ENCODE results near the gene BTBD9. TPM values are rescaled to one million over a fixed set of nuclear protein-coding genes. Genes with fewer than 3 reads are reported as not detected.

Gene BTBD9
- total RNA-seq, 1 experiment from 2014 or later, result 5.1 TPM

DNA sequence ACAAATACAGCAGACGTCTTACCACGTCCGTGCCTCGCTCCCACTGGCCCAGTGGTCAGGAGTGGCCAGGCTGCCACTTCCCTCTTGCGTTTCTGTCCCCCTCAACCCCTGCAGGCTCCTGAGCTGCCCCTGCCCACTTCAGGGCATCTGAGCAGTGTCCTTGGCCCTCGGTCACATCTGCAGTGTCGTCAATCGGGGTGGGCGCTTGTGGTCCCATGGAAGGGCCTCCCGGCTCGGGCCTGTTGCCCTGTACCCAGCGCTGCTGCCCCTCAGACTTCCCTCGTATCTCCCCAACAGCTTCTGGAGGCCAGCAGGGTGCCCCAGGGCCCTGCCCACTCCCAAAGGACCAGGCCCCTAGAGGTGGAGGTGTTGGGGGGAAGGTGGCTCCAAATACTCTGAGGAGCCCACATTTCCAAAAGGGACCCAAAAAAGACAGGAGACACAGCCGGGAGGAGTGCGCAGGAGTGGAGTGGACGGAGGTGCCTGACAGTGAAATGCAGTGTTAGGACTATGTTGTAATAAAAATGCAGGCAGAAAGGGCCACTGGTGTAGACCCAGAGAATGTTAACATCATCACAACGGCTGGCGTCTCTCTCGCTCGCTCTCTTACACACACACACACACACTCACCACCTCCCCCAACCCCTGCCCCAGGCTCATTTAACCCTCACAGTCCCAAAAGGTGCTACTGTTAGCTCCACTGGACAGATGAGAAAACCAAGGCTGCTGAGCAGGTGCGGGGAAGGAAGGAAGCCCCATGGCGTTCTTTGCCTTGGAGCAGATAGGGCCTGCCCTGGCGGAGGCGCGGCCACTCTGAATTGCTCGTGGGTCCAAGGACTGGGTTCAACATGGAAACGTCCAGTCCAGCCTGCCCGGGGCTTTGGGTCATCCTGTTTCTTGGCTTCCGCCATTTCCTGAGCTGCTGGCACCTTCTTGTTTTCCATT is 476.3 kb downstream of the BTBD9 start:
- DNase-seq (ENCODE audit: low spot score), result no peak

DNA sequence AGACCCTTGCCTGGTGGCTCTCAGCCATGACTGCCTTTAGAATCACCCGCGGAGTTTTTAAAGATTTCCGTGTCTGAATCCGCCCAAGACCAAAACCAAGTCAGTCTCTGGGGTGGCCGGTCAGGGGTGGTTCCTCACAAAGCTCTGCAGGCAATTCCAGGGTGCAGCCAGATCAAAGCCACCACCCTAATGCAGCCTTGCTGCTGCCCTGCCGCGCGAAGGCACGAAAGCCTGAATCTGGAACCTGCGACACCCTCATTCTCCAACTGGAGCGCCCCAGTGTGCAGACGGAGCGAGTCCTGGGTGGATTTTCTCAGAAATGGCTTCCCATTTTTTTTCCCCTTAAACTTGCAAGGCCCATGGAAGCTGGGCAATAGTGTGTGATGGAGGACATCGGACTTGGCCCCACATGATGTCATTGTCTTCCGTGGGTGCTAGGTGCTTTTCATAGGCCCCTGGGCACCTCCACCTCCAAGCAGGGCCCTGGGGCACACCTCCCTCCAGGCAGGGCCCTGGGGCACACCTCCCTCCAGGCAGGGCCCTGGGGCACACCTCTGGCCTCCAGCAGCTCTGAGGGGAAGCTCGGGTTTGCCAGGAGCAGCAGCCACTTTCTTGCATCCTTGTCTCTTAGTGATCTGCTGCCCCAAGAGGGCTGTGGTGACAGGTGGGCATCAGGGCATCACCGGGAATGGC is 477.1 kb downstream of the BTBD9 start:
- DNase-seq (ENCODE audit: low spot score), result no peak

DNA sequence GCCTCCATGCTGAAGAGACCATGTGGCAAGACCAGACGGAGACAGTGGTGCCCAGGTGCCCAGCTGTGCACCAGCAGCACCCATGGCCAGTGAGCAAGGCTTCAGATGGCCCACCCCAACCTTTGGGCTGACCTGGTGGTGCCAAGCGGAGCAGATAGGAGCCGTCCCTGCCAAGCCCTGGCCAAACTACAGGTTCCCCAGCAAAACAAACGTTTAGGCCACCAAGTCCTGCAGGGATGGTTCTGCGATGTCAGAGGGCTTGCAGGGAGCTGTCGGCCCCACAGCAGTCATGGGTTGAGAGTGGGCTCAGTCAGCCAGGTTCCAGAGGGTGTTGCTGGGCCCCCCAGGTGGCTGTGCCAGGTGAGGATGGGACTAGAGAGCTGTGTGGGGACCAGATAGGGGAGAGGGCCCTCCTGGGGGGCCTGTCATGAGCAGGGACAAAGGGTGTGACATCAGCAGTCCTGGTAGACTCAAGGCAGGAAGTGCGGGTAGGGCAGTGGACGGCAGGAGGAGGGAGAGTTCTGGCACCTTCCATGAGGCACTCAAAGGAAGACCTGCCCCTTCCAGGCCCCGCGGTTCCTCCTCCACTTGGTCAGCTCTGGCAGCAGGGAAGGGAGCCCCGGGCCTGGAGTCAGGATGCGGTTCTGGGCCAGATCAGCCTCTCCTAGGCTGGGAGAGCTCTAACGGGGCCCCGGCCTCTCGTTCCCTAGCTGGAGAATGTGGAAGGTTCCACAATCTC is 477.8 kb downstream of the BTBD9 start:
- DNase-seq (ENCODE audit: low spot score), result no peak

DNA sequence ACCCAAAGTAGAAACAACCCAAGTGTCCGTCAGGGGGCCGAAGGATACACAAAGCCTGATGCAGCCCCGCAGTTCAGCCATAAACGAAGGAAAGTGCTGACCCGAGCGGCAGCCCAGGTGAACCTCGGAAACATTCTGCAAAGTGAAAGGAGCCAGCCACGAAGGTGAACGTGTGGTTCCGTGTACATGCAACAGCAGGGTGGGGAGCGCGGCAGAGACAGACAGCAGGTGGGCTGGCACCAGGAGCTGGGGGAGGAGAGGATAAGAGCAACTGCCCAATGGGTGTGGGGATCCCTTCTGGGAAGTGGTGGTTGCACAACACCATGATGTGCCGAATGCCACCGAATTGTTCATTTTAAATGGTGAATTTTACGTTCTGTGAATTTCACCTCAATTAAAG is 478.4 kb downstream of the BTBD9 start:
- no peak for DNase-seq (ENCODE audit: low spot score)

DNA sequence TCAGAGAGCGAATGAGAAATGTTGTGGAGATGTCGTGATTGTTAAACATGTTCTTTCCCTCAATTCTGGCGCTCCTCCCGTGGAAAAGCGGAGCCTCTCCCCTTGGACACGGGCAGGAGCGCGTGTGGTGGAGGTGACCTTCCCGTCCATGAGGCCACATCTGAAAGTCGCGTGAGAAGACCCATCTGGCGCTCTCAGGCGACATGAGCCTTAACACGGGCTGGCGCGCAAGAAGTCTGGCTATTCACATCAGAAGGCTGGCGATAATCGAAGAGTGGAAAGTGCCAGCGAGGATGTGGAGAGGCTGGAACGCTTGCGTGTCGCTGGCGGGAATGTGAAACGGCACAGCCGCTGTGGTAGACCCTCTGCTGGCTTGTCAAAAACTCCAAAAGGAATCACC is 478.9 kb downstream of the BTBD9 start:
- no peak for DNase-seq (ENCODE audit: low spot score)

DNA sequence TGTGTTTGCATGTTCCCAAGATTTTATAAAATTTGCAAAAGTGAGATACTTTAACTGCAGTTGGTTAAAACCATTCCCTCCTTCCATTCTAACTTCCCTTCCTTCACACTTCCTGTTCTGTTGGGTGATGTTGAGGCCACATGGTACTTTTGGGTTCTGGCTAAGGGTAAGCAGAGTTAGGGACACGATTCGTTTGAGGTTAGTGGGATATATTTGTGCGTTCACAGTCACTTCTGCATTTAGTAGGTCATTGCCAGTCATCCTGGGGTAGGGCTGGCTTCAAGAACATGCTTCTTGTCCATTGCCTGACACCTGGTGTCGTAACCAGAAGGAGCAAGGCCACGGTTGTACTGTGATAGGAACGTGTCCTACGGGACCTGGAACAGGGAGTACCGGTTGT is 480.1 kb downstream of the BTBD9 start:
- DNase-seq (ENCODE audit: low spot score), result no peak

DNA sequence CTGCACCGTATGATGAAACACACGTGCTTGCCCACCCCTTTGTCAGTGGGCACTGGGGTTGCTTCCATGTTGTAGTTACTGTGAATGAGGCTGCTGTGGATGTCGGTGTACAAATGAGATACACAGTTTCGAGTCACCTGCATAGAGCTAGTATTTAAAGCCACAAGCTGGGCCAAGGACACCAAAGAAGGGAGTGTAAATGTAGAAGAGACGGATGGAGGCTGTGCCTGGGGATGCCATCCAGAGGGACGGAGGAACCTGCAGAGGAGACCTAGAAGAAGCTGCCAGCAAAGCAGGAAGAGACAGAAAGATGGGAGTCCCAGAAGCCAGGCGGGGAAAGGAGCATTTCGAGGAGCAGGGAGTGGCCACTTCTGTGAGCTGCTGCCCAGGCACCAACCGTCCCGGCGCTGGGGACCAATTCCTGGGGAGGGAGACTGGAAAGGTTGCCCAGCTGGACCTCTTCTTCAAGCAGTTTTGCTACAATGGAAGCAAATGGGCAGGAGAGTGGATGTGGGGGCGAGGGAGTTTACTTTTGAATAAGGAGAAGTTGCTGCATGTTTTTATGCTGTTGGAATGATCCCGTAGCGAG is 480.9 kb downstream of the BTBD9 start:
- no peak for DNase-seq (ENCODE audit: low spot score)

DNA sequence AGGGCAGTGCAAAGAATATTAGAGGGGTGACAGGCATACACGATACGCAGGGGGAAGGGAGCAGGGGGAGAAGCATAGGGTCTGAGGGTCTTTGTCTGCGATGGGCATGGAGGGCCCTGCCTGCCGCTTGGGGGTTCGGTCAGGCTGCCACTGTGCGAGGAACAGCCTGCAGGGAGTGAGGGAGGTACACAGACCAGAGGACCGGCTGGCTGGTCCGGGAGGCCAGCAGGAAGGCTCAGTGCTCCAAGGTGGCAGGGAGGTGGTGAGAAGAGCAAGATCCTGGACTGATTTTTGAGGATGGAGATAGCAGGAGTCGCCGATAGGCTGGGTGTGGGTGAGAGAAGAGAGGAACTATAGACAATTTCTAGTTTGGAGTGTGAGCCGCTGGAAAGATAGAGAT is 481.8 kb downstream of the BTBD9 start:
- DNase-seq (ENCODE audit: low spot score), result no peak

DNA sequence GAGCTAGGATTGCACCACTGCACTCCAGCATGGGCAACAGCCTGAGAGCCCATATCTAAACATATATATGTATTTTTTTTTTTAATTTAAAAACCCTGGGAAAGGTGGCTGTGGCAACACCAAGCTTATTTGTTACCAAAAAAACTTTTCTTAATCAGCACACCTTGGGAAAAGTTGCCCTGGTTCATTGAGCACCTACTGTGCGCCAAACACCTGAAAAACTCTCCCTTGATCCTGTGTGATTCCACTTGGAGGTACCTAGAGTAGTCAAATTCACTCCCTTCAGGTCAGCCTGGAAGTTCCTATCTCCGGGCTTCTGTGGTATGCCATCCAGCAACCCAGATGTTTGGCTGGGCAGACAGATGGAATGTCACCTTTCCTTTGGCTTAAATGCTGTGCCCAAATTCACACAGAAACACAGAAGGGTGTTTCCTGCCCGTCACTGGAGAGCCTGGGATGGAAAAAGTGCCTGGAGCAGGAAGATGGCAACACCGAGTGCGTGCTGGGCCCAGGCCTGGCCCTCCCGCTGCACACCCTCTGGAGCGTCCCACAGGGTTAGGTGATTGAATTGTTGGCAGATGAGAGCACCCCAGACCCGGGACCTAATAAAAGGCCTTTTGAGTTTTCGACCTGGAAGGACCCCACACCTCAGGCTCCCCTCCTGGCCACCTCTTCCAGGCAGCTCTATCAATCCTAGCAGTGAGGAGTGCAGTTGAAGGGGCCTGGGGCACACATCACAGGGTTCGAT is 482.7 kb downstream of the BTBD9 start:
- DNase-seq (ENCODE audit: low spot score), result no peak

DNA sequence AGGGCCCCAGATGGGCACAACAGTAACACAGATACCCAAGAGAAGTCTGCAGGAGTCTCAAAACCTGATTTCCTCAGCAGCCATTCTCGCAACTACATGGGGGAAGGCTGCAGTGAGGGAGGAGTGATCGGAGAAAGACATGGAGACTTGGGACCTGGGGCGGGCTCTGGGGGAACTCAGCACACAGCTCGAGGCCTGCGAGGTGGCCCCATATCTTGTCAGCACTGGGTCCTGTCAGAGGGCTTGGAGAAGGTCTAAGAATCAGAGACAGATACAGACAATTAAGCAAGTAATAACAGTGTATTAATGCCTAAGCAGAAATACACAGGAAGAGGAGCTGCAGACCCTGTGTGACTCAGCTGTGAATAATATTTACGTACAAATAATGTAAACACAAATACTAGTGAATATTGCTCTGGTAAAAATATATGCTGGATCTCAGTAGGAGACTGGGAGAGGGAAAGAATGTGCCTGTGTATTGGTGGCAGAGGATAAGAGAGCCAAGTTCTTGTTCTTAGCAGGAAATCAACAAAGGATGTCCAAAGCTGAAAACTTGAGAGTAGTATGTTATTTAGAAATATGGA is 484.0 kb downstream of the BTBD9 start:
- no peak for DNase-seq (ENCODE audit: low spot score)

DNA sequence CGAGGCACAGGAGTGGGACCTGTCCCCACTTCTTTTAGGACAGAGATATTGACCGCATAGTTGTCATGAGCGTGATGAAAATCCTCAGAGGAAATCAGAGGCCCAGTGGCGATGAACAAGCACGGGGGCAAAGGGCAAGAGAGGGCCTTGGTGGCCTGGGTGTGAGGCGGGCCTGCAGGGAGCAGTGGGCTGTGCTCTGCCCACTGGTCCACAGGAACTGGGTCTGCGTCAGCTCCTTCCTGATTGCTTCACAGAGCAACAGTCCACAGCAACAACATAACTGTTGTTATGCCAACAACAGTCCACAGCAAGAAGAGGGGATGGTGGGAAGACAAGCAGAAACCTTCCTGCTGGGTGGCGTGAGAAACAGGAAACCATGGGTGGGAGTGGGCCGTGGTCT is 484.6 kb downstream of the BTBD9 start:
- DNase-seq (ENCODE audit: low spot score), result peak; percentile 6

DNA sequence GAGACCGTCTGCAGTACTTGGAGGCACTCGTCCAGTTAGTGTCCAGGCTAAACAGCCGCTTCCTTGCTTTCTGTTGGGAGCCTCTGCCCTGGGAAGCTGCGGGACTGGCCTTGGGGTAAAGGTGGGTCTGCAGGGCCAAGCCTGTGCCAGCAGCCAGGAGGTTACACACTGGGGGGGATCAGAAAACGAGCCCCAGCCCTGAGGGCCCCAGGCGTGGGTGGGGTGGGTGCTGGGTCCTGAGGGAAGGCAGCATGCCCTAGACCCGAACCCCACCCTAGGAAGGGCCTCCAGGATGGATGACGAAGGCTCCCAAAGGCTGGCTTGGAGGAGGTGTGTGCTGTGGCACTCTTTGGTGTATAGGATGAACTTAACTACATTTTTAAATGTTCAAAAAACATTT is 485.0 kb downstream of the BTBD9 start:
- DNase-seq (ENCODE audit: low spot score), result no peak

DNA sequence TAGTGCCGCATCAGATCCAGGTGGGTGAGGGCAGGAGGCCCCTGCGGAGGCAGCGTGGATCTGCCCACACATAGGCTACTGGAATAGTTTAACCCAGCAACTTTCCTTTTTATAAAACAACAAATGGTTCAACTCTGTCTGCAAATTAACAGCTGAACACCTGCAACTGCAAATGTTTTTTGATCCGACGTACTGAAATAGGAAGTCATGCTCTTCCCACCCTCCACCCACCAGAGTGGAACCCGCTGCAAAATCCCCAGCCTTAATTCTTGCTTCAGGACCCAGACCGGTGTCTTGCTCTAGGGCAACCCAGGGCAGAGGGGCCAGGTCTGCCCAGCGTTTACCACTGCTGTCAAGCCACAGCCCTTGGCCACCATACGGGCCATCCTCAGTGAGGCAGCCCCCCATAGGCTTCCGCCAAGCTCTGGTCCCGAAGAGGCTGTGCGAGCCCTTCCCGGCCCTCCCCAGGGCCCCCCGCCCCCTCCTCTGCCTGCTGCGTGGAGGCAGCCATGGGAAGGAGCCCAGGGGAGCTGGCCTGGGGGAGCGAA is 485.9 kb downstream of the BTBD9 start:
- DNase-seq (ENCODE audit: low spot score), result no peak

DNA sequence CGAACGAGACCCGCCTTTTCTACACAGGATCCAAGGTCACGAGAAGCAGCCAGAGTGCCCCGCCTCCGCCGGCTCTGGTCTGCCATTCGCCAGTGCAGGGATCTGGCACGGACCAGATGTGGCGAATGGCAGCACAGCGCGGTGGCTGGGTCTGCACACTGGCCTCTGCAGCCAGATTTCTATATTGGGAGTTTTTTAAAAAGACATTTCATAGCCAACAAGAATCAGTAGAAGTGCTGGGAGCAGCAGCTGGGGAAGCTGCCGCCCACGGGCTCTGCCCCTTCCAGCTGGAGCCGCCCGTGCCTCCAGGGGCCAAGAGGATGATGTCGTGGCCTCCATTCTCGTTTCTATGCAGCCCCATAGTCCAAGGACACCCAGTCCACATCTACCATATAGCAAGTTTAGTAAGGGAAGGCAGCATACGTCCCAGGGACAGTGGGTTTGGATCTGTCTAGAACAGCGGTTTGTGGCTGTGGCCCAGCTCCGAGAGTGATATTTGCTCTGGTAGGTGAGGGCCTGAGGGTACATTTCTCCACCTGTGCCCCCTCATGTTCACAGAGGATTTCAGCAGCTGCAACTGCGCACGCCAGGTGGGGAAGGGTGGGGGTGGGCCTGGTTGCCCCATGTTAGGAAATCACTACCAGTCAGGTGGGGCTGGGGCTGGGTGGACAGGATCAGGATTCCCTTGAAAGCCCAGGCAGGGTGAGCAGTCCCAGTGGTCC is 486.5 kb downstream of the BTBD9 start:
- no peak for DNase-seq (ENCODE audit: low spot score)

DNA sequence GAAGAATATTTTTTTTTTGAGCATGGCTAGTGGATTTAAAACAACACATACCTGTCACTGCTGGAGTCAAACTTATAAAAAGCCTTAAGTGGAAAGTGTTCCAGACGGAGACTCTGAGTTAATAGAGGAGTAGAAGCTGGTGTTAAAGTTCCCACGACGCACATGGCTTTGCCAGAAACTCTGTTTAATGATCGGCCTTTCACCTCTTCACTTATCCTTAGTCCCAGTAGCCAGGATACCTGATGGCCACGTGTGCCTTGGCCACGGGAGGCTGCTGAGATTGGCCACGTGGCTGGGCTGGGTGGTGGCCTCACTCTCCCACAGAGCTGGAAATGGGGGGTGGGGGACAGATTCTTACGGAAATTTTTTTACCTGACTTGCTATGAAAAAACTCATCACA is 487.1 kb downstream of the BTBD9 start:
- no peak for DNase-seq (ENCODE audit: low spot score)

DNA sequence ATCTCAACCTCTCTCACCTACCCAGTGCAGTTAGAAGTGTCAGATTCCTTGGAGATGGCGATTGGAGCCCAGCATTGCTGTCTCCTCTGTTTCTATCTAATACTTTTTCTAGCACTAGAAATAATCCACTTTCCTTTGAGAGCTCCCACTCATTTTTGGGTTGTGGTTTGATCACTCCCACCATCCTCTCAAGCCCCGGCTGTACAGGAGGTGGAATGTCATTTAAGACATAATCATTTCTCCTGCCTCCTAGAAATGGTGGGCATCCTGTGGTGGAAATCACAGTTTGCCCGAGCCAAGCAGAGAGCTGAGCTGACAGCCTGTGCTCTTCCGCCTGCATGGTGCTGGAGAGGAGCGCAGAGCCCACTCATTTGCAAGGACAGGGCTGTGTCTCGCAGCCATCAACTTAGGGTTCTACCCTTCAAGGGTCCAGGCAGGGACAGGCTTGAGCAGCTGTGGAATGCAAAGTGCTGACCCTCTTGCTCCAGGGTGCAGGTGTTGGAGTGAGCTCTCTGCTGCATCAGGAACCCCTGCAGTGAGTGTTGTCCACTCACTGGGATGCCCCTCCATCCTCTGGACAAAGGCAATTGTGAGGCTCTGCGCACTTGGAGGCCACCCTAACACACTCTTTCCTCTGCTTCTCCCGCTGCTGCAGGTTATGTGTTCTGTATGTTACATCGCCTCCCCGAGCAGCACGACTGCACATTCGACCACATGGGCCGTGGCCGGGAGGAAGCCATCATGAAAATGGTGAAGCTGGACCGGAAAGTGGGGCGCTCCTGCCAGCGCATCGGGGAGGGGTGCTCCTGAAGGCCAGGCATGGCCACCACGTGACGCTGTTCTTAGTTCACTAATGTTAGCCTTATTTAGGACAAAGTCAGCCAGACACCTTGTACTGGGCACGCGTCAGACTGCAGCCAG is 487.9 kb downstream of the BTBD9 start:
- no peak for DNase-seq (ENCODE audit: low spot score)

DNA sequence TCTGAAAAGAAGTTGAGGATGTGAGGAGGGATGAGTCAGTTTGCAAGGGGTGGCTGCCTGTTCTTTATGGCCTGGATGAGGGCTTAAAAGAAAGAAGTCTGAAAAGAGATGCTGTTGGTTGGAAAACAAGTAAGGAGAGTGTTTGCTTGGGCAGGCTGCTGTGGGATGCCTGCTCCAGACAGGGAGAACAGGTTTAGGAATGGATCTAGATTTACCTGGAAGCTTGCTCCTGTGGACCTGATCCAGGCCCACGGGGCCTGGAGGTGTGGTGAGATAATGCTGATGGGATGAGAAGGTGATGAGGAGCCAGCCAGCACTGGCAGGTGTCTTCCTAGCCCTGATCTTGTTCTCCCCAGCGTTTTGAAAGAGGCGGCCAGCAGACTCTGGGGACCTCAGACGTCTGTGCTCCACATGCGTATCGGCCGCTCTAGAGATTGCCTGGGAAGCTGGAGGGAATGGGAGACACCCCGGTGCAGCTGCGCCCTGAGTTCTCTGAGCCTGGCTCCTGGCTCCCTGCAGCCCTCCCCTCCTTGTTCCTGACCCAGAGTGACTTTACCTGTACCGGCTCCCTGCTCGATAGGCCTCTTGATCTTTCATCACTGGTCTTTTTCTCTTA is 488.9 kb downstream of the BTBD9 start:
- DNase-seq (ENCODE audit: low spot score), result no peak

DNA sequence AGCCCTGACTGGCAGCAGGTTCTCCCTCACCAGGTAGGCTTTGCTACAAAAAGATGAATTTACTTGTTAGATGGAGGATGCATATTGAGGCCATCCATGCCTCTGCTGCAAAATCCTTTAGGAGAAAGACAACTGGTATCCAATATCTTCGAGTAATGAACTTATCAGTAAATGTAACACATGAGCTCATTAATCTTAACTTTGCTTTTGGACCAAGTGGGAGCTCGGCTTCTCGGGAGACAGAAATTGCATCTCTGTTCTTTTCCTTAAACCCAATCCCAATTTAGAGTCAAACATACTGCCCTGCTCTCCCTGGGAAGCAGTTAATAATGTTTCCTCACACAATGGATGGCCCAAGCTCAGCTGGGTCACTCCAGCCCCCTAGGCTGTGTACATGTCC is 489.7 kb downstream of the BTBD9 start:
- DNase-seq (ENCODE audit: low spot score), result no peak

Measured in HT-29 (cell line).